Heart left ventricle (tissue), 16 donors: ENCODE measurements around the gene PRSS22. TPM values are rescaled to one million over a fixed set of nuclear protein-coding genes. Genes with fewer than 3 reads are reported as not detected.

Experiments
- ATAC-seq, 4 donors: fragments of 200-7000 bp; cut with Tn5 transposase; one replicate each; pipeline ENCODE4 v1.9.1; 2020 to 2022; ENCODE audit warnings: moderate library complexity in 4 of 4, mild to moderate bottlenecking in 3 of 4, moderate number of reproducible peaks in 1 of 4
- DNase-seq, 5 donors: peaks; one replicate each; pipeline ENCODE4 v3.0.0-alpha.2; 2020
- H3K27ac ChIP-seq, 12 donors: fragments of 200-600 bp; sonication (generic) in 4 of 12; one replicate each; pipeline versions ENCODE4 v1.5.0 to v1.8.0; 2016 to 2022; ENCODE audit warnings: mild to moderate bottlenecking in 2 of 12
- H3K27me3 ChIP-seq, 9 donors: fragments of 200-600 bp; sonication (generic) in 2 of 9; one replicate each; pipeline versions ENCODE4 v1.5.1 to v1.8.0; 2016 to 2022; ENCODE audit warnings: mild to moderate bottlenecking in 3 of 9
- H3K36me3 ChIP-seq, 9 donors: fragments of 200-600 bp; sonication (generic) in 2 of 9; one replicate each; pipeline versions ENCODE4 v1.5.0 to v1.8.0; 2018 to 2022; ENCODE audit warnings: mild to moderate bottlenecking in 2 of 9
- H3K4me1 ChIP-seq, 12 donors: fragments of 200-600 bp; sonication (generic) in 4 of 12; one replicate each; pipeline versions ENCODE4 v1.5.0 to v1.8.0; 2016 to 2022; ENCODE audit warnings: mild to moderate bottlenecking in 3 of 12
- H3K4me3 ChIP-seq, 12 donors: fragments of 200-600 bp; sonication (generic) in 4 of 12; one replicate each; pipeline versions ENCODE4 v1.5.0 to v1.8.0; 2017 to 2022; ENCODE audit warnings: mild to moderate bottlenecking in 9 of 12, moderate library complexity in 4 of 12
- H3K9me3 ChIP-seq, 12 donors: fragments of 200-600 bp; sonication (generic) in 4 of 12; one replicate each; pipeline versions ENCODE4 v1.5.0 to v1.8.0; 2016 to 2022; ENCODE audit warnings: mild to moderate bottlenecking in 1 of 12
- POLR2A ChIP-seq, 2 donors: fragments of 450-650 bp; IDR thresholded peaks; one replicate each; pipeline ENCODE4 v1.6.1; 2017; ENCODE audit warnings: antibody characterized with exemption in 2 of 2, mild to moderate bottlenecking in 2 of 2, moderate library complexity in 2 of 2
- WGBS, 4 donors: extraction: QIAGEN DNeasy Blood & Tissue Kit in 2 of 4; methylation state at CpG; one replicate each; pipeline versions ENCODE4 v1.1.5 to v1.1.7; 2013 to 2018; 5-methylcytosine and 5-hydroxymethylcytosine counted together
- intact Hi-C, 10 donors: fragments of 100-400 bp; cut with DNase I; formaldehyde crosslinking; loops; one replicate each; pipeline versions ENCODE4 v1.11.1 to v1.14.2; 2022
- polyA plus RNA-seq, 2 donors: library from polyadenylated mRNA; stranded (reverse); fragments of 200-250 nt; gene quantifications; one replicate each; pipeline ENCODE4 v1.2.3, GENCODE V29; 2013
- total RNA-seq, 9 donors: library from RNA; depleted of rRNA in 2 of 9; stranded (reverse); fragments of >200 nt in 2 of 9; fragmentation: NEBNext Ultra II Directional in 3 of 9; extraction: Animal tissue kit (Norgen Biotek cat#: 25700) in 3 of 9; gene quantifications; one replicate each; pipeline versions ENCODE4 v1.1.0 to v1.2.4, GENCODE V29; 2016 to 2023
- TF ChIP-seq, protein P1 (sequence below), 12 donors: fragments of 200-600 bp; sonication (generic) in 4 of 12; IDR thresholded peaks; one replicate each; pipeline versions ENCODE4 v1.5.0 to v1.8.0; 2018 to 2022; ENCODE audit warnings: antibody characterized with exemption in 12 of 12, mild to moderate bottlenecking in 5 of 12
- donor health status: ischemic (EF 13 %, LVEDD 7.1; RV severe dilation, severe dysfunction).
- donor health status: healthy with polysubstance abuse.
- donor health status: DM: no; HTN: yes; CAD: no.
- donor health status: DM: no; HTN: no; CAD: no.
- donor health status: ischemic (EF 25% LVEDD 6.9; RV normal size, moderate dysfunction).
- donor health status: ischemic (EF 25% LVEDD 5.7; RV mildly dilated, moderate dysfunction).
- donor health status: healthy.
- donor health status: DM: yes; HTN: yes; CAD: no.
- donor health status: ischemic (EF 35%, LVEDD 5.7; RV mildly dilated, moderate dysfunction).
- donor health status: nonischemic (EF 11% LVEDD 7.7; RV severe dilation, severe dysfunction).
- donor health status: DM: yes; HTN: yes; CAD: no.
- donor health status: PGD.
- donor health status: ischemic (EF 29% LVEDD 5.4; RV normal size, mild dysfunction).
- donor health status: nonischemic (EF 23%, LVEDD 6.1; RV moderate dilation, normal function).

The PRSS22 gene
- total and polyA plus RNA-seq, 11 donors: not detected

DNA sequence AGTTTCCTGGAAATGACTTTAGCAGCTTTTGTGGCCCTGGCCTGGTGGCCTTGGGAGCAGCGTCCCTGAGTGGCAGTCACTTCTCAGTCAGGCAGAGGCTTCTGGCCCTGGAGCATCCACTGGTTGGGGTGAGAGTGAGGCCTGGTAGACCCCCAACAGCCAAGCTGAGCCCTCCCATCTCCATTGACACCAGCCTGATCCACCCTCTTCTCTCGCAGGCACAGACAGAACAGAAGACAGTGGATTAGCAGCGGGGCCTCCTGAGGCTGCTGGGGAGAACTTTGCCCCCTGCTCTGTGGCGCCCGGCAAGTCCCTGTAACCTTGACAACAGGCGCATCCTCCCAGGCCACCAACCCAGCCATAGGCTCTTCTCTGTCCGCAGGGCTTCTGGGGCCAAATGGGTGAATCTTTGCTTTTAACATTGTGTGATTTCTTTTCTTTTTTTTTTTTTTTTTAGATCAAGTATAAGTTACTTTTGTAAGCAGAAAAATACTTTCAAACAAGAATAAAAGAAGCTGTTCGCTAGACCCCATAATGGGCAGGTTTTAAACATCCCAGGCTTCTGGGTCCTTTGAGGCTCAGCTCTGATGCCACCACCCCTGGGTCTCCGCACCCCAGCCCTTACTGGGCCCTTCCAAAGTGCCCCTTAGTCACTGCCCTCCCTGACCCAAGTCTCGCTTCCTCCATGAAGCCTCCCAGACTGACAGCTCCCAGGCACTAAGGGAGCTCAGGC, 41.0 kb upstream of the PRSS22 start:
- DNase-seq: no peak
- Histone ChIP-seq H3K9me3 (no peaks in the 10 kb centered on the region), H3K27me3 (no peaks in the 10 kb centered on the region), H3K27ac (no peak overlapping the region), H3K4me1 (peaks cover 0 to 9% (median 6%) of the 10 kb centered on the region in 12 donors), H3K4me3 (no peak overlapping the region), H3K36me3 (peaks cover 0 to 47% (median 19%) of the 10 kb centered on the region in 9 donors)
- TF ChIP-seq POLR2A (IDR thresholded peaks at IDR 0.05): no peak
- intact Hi-C loops: no loop called here
- WGBS, 4 donors: 86 to 91% (median 89%) methylated on average over 9 to 10 of the region's 10 CpGs
- no peak for ATAC-seq

DNA sequence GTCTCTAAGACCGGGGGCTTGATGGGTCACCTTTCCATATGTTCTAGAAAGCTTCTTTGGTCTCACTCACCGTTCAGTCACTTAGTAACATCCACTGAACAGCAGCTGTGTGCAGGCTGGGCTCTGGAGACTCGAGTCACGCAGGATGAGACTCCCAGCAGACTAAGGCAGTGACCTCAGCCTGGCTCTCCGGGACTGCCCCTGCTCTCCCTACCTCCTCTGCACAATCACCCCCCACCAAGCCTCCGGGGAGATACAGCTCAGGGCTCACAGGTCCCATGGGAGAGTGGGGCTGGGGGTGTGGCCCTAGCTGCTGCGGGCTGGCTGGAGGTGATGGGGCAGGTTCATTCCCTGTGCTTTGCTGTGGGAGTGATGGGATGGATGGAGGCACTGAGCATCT, 39.1 kb upstream of the PRSS22 start:
- H3K9me3 ChIP-seq: no peaks in the 10 kb centered on the region
- no peak overlapping the region for H3K4me3 ChIP-seq
- intact Hi-C loops: no loop called here
- no peak overlapping the region for H3K27ac ChIP-seq
- ATAC-seq (no peak), DNase-seq (no peak)
- peaks cover 0 to 48% (median 19%) of the 10 kb centered on the region in 9 donors for H3K36me3 ChIP-seq
- 79 to 93% (median 83%) methylated on average over 5 to 7 of the region's 7 CpGs for WGBS, 4 donors
- no peaks in the 10 kb centered on the region for H3K4me1 ChIP-seq
- TF ChIP-seq POLR2A (IDR thresholded peaks at IDR 0.05): no peak
- TF ChIP-seq, protein P1, sequence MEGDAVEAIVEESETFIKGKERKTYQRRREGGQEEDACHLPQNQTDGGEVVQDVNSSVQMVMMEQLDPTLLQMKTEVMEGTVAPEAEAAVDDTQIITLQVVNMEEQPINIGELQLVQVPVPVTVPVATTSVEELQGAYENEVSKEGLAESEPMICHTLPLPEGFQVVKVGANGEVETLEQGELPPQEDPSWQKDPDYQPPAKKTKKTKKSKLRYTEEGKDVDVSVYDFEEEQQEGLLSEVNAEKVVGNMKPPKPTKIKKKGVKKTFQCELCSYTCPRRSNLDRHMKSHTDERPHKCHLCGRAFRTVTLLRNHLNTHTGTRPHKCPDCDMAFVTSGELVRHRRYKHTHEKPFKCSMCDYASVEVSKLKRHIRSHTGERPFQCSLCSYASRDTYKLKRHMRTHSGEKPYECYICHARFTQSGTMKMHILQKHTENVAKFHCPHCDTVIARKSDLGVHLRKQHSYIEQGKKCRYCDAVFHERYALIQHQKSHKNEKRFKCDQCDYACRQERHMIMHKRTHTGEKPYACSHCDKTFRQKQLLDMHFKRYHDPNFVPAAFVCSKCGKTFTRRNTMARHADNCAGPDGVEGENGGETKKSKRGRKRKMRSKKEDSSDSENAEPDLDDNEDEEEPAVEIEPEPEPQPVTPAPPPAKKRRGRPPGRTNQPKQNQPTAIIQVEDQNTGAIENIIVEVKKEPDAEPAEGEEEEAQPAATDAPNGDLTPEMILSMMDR (IDR thresholded peaks at IDR 0.05): no peak
- H3K27me3 ChIP-seq: no peaks in the 10 kb centered on the region

DNA sequence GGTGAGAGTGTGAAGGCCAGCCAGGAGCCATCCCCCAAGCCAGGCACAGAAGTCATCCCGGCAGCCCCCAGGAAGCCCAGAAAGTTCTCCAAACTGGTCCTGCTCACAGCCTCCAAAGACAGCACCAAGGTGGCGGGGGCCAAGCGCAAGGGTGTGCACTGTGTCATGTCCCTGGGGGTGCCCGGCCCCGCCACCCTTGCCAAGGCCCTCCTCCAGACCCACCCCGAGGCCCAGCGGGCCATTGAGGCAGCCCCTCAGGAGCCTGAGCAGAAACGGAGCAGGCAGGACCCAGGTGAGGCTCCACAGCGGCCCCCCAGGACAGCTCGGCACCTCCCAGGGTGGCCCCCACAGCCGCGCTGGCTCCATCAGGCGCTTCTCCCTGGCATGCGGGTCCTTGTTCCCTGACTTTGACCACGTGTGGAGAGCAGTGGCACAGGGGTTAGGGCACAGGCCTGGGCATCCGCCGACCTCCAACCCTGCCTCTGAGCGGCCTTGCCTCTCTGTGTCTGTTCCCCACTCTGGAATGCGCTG, 38.6 kb upstream of the PRSS22 start:
- intact Hi-C loops: no loop called here
- Histone ChIP-seq H3K4me3 (no peak overlapping the region), H3K36me3 (peaks cover 0 to 48% (median 19%) of the 10 kb centered on the region in 9 donors), H3K27me3 (no peaks in the 10 kb centered on the region), H3K27ac (no peak overlapping the region), H3K9me3 (no peaks in the 10 kb centered on the region), H3K4me1 (peaks cover 0 to 5% (median 1%) of the 10 kb centered on the region in 12 donors)
- 86 to 97% (median 95%) methylated on average over 9 to 19 of the region's 19 CpGs for WGBS, 4 donors
- no peak for DNase-seq
- peak in 1 of 4 donors; percentile 11 for ATAC-seq
- TF ChIP-seq, protein P1 (IDR thresholded peaks at IDR 0.05): no peak
- no peak for TF ChIP-seq POLR2A (IDR thresholded peaks at IDR 0.05)

DNA sequence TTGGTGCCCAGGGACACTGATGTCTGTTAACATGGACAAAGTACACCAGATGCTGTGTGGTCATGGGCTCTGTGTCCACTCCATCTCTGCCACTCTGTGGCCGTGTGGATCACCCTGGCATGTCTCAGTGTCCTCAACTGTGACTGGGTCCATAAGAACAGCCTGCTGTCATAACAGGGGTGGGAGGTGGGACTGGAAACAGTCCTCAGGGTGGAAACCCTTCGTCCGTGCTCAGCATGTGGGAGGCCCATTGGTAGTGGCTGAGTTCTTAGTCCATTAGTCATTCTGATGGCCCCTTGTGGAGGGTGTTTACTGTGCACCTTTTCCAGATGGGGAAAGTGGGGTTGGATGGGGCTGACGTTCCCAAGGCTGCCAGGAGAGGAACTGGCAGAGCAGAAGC, 37.8 kb upstream of the PRSS22 start:
- TF ChIP-seq POLR2A (IDR thresholded peaks at IDR 0.05): no peak
- TF ChIP-seq, protein P1 (IDR thresholded peaks at IDR 0.05): no peak
- H3K27ac ChIP-seq: no peak overlapping the region
- H3K9me3 ChIP-seq: no peaks in the 10 kb centered on the region
- H3K4me3 ChIP-seq: no peak overlapping the region
- H3K4me1 ChIP-seq: peaks cover 0 to 12% (median 7%) of the 10 kb centered on the region in 12 donors
- H3K36me3 ChIP-seq: peaks cover 0 to 48% (median 19%) of the 10 kb centered on the region in 9 donors
- no peak for ATAC-seq
- H3K27me3 ChIP-seq: no peaks in the 10 kb centered on the region
- no peak for DNase-seq
- WGBS, 4 donors: 69 to 87% (median 75%) methylated on average over 4 of the region's 4 CpGs
- intact Hi-C loops: no loop called here
